ENCODE results near the gene DLG2.

GRCh38 chr11:83475760-83476159, 2151.4 kb downstream of the DLG2 start:
- no peak for TF ChIP-seq EZH2 (IDR thresholded peaks at IDR 0.05; ENCODE audit: borderline replicate concordance, low read depth, low read length, severe bottlenecking)
- no peak for TF ChIP-seq MYC (IDR thresholded peaks at IDR 0.05; ENCODE audit: low read depth, low read length)
- TF ChIP-seq CTCF (IDR thresholded peaks at IDR 0.05; ENCODE audit: extremely low read depth in 1 of 2, insufficient read depth in 1 of 2, low read depth in 1 of 2, low read length in 2 of 2), result no peak
- no peak for TF ChIP-seq JUN (IDR thresholded peaks at IDR 0.05; ENCODE audit: borderline replicate concordance, insufficient read depth, insufficient read length, low read depth)
